Measurements from ENCODE around the gene C18orf63.

- no peak for TF ChIP-seq CTCF (conservative IDR thresholded peaks at IDR 0.05; ENCODE audit: low read depth, low read length)
- TF ChIP-seq EZH2 (IDR thresholded peaks at IDR 0.05; ENCODE audit: borderline replicate concordance, low read depth, low read length, poor library complexity, severe bottlenecking) = no peak
Measured at GRCh38 chr18:74275736-74276135, 39.9 kb upstream of the C18orf63 start.
